ENCODE measurements around the gene CEP290.
"Not testable (repeated sequence)": the region's sequence is repeated elsewhere in the genome, so short reads cannot be mapped to it uniquely, and the experiment has no call there.

Gene CEP290

DNA sequence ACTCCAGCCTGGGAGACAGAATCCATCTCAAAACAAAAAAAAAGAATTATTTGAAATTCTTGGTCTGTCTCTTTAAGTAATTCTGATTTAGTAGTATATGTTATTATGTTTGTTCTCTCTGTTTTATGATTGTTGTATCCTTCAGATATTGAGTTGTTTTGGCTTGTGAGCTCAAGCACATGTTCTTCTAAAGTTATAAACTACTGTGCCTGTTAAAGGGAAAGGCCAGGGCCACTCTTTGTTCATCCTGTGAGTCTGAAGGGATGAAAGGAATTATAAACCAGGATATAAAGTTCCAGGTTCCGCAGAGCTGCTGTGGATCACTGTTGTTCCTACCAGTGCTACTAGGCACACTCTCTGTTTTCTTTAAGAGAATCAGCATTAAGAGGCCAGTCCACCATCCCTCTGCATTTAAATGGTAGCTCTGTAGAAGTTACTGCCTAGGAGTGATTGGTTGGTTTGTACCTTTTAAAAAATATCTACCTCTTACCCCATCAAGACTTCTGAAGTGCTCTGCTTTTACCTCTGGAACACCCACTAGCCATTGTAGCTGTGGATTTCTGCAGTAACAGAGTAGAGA lies 14.3 kb upstream of the CEP290 start:
- Mint-ChIP-seq H3K9me3 (no peaks in the 10 kb centered on the region), H3K27me3 (no peaks in the 10 kb centered on the region), H3K4me1 (ENCODE audit: low read depth) (peaks cover 31% of the 10 kb centered on the region), H3K27ac (no peak overlapping the region), H3K4me3 (no peak overlapping the region), H3K36me3 (ENCODE audit: low read depth) (peaks cover 54% of the 10 kb centered on the region)
- no peak for DNase-seq

DNA sequence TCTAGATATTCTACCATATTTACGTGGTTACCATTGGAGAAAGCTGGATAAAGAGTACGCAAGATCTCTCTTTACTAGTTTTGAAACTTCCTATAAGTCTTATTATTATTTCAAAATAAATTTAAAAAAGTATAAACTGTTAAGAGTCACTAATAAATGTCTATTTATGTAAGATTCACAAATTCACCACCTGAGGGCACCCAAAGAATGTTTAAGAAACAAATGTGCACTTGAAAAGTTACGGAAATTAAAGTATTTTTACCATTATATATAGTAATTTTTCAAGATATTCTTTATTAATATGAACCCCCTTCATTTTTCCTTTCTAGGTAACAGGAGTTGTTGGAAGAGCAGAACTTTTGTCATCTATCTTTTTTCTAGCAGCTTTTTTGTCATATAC lies 12.1 kb upstream of the CEP290 start:
- Mint-ChIP-seq H3K4me3 (no peak overlapping the region), H3K27me3 (no peaks in the 10 kb centered on the region), H3K4me1 (ENCODE audit: low read depth) (peaks cover 43% of the 10 kb centered on the region), H3K36me3 (ENCODE audit: low read depth) (peaks cover 60% of the 10 kb centered on the region), H3K27ac (no peak overlapping the region), H3K9me3 (no peaks in the 10 kb centered on the region)
- no peak for DNase-seq

- Mint-ChIP-seq H3K27me3 (no peaks in the 10 kb centered on the region), H3K4me3 (no peak overlapping the region), H3K9me3 (no peaks in the 10 kb centered on the region), H3K4me1 (ENCODE audit: low read depth) (peaks cover 54% of the 10 kb centered on the region), H3K36me3 (ENCODE audit: low read depth) (peaks cover 43% of the 10 kb centered on the region), H3K27ac (no peak overlapping the region)
- DNase-seq, result no peak
These were observed 8.2 kb upstream of the CEP290 start for GRCh38 chr12:88150063-88150462.

DNA sequence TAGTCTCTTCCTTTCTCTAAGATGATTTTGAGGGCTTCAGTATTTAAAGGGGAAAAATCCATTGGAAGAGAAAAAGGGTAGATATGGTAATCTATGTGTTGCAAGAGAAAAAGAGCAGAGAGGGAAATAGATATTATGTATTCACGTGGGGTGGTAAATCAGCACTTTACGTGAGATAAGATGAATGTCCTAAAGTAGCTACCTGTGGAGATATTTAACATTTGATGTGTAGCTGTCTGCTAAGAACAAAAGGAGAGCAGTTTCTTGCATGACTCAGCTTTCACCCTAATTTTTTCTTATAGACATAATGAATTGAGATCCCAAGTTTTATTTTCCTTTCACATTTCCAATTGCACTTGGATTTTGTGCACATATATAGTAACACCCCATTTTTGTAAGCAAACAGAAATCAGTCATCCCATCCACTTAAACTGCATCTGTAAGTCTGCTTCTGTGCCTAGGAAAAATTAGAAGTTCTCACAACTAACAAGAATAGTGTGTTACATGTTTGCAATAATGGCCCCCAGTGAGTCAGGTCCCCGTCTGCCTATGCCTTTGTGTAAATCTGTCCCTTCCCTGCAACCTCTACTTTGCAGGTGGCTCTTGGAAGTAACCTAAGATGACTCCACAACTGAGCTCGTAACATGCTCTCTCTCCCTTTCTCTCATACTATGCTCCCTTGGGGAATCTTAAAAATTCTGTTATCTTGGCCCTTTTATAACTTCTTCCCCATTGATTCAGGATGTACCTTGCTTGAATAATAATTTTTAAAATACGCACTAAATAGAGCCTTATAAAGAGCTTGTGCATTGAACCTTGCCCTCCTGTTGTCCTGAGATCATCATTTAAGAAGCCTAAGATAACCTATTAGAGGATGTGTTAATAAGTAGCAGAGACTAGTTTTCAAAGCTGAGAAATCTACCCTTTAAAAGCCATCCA lies 3.9 kb upstream of the CEP290 start:
- H3K4me1 Mint-ChIP-seq (ENCODE audit: low read depth), result peaks cover 60% of the 10 kb centered on the region
- no peaks in the 10 kb centered on the region for H3K9me3 Mint-ChIP-seq
- no peaks in the 10 kb centered on the region for H3K27me3 Mint-ChIP-seq
- no peak for DNase-seq
- peaks cover 55% of the 10 kb centered on the region for H3K36me3 Mint-ChIP-seq (ENCODE audit: low read depth)
- no peak overlapping the region for H3K27ac Mint-ChIP-seq
- no peak overlapping the region for H3K4me3 Mint-ChIP-seq

- DNase-seq, result no peak
- Mint-ChIP-seq H3K9me3 (no peaks in the 10 kb centered on the region), H3K27ac (no peak overlapping the region), H3K4me3 (peak overlapping the region; percentile 97), H3K36me3 (ENCODE audit: low read depth) (peaks cover 52% of the 10 kb centered on the region), H3K4me1 (ENCODE audit: low read depth) (peaks cover 56% of the 10 kb centered on the region), H3K27me3 (no peaks in the 10 kb centered on the region)
These were observed 2.9 kb upstream of the CEP290 start for GRCh38 chr12:88144546-88145468.

GRCh38 chr12:88144037-88144436 lies 2.1 kb upstream of the CEP290 start:
- Mint-ChIP-seq H3K4me3 (peak overlapping the region; percentile 97), H3K4me1 (ENCODE audit: low read depth) (peaks cover 55% of the 10 kb centered on the region), H3K27ac (no peak overlapping the region), H3K27me3 (no peaks in the 10 kb centered on the region), H3K36me3 (ENCODE audit: low read depth) (peaks cover 53% of the 10 kb centered on the region), H3K9me3 (no peaks in the 10 kb centered on the region)
- no peak for DNase-seq

DNA sequence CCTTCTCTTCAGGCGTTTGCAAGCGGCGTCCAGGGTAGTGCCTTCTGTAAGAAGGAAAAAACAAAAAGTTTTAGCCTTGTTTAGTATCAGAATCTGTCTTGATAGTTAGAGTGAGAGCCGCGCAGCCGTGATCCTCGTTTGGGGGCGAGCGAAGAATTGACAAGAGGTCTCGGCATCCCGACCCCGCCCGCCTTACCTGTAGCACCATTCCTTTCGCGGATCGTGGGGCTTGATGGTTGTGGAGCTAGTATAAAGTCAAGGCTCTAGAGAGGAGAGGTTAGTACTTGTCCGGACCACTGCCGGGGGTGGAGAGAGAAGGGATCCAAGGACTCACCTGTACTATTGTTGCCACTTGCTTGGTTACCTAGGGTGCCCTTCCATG lies 713 bp upstream of the CEP290 start:
- no peaks in the 10 kb centered on the region for H3K9me3 Mint-ChIP-seq
- H3K27ac Mint-ChIP-seq, result peak overlapping the region; percentile 97
- peaks cover 57% of the 10 kb centered on the region for H3K36me3 Mint-ChIP-seq (ENCODE audit: low read depth)
- H3K27me3 Mint-ChIP-seq, result no peaks in the 10 kb centered on the region
- DNase-seq, result no peak
- peaks cover 54% of the 10 kb centered on the region for H3K4me1 Mint-ChIP-seq (ENCODE audit: low read depth)
- H3K4me3 Mint-ChIP-seq, result peak overlapping the region; percentile 97

DNA sequence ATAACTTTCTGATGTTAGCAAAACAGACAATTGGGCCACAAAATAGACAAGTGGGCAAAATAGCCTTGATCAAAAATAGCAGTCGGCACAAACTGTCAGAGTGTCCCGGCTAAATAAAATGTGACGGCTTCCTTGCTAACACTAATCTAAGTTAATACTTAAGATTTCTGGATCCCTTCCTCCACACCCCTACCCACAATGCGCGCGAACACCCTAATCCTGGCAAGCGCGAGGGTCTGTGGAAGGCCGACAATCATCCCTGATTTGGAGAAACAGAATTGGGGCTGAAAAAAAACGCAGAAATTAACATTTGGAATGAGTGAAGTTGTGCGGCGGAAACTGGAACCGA lies 489 bp downstream of the CEP290 start:
- H3K4me1 Mint-ChIP-seq (ENCODE audit: low read depth), result peaks cover 55% of the 10 kb centered on the region
- H3K27ac Mint-ChIP-seq, result peak overlapping the region; percentile 97
- DNase-seq, result no peak
- H3K27me3 Mint-ChIP-seq, result no peaks in the 10 kb centered on the region
- peaks cover 68% of the 10 kb centered on the region for H3K36me3 Mint-ChIP-seq (ENCODE audit: low read depth)
- H3K4me3 Mint-ChIP-seq, result peak overlapping the region; percentile 97
- H3K9me3 Mint-ChIP-seq, result no peaks in the 10 kb centered on the region

DNA sequence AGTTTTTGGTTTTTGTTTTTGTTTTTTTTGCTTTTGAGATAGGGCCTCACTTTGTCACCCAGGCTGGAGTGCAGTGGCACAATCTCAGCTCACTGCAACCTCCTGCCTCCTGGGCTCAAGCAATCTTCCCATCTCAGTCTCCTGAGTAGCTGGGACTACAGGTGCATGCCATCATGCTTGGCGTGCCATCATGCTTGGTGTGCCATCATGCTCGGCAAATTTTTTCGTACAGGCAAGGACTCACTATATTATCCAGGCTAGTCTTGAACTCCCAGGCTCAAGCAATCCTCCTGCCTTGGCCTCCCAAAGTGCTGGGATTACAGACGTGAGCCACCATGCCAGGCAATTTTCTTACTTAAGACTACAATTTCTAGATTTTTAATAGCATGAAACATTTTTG lies 2.2 kb downstream of the CEP290 start:
- not testable (repeated sequence) for DNase-seq, H3K27ac Mint-ChIP-seq, H3K9me3 Mint-ChIP-seq, H3K27me3 Mint-ChIP-seq, H3K4me3 Mint-ChIP-seq
- H3K36me3 Mint-ChIP-seq (ENCODE audit: low read depth), result peaks cover 70% of the 10 kb centered on the region
- H3K4me1 Mint-ChIP-seq (ENCODE audit: low read depth), result peaks cover 40% of the 10 kb centered on the region

GRCh38 chr12:88133181-88133580 lies 8.7 kb downstream of the CEP290 start:
- DNase-seq; H3K4me3 Mint-ChIP-seq; H3K27me3 Mint-ChIP-seq; H3K9me3 Mint-ChIP-seq; H3K4me1 Mint-ChIP-seq (ENCODE audit: low read depth): not testable (repeated sequence)
- Mint-ChIP-seq H3K36me3 (ENCODE audit: low read depth) (peaks cover 73% of the 10 kb centered on the region), H3K27ac (peak overlapping the region; percentile 35)

DNA sequence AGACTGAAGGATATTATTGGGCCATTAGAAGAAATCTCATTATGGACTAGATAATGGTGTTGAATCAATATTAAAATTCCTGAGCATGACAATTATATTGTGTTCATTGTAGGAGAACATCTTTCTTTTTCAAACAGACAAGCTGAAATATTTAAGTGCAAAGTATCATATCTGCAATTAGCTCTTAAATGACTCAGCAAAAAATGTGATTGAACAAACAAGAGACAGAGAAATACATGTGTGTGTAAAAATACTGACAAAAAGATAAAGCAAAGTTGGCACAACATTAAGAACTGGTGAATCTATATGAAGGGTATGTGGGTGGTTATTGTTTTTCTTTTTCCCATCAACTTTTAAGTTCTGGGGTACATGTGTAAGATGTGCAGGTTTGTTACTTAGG lies 9.5 kb downstream of the CEP290 start:
- DNase-seq, result no peak
- H3K4me3 Mint-ChIP-seq, result no peak overlapping the region
- peaks cover 70% of the 10 kb centered on the region for H3K36me3 Mint-ChIP-seq (ENCODE audit: low read depth)
- no peaks in the 10 kb centered on the region for H3K27me3 Mint-ChIP-seq
- peaks cover 1% of the 10 kb centered on the region for H3K4me1 Mint-ChIP-seq (ENCODE audit: low read depth)
- peak overlapping the region; percentile 35 for H3K27ac Mint-ChIP-seq
- no peaks in the 10 kb centered on the region for H3K9me3 Mint-ChIP-seq

GRCh38 chr12:88127855-88128254 lies 14.0 kb downstream of the CEP290 start:
- Mint-ChIP-seq H3K9me3 (no peaks in the 10 kb centered on the region), H3K4me3 (no peak overlapping the region), H3K4me1 (ENCODE audit: low read depth) (no peaks in the 10 kb centered on the region), H3K27me3 (no peaks in the 10 kb centered on the region), H3K27ac (no peak overlapping the region), H3K36me3 (ENCODE audit: low read depth) (peaks cover 48% of the 10 kb centered on the region)
- no peak for DNase-seq

DNA sequence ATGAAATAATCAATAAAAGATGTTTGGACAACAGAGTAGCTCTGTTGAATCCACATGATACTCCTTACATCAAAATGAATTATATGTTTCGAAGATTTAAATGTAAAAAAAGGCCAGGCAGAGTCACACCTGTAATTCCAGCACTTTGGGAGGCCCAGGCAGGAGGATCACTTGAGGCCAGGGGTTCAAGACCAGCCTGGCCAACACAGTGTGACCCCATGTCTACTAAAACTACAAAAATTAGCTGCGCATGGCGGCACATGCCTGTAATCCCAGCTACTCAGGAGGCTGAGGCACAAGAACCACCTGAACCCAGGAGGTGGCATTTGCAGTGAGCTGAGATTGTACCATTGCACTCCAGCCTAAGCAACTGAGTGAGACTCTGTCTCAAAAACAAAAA lies 14.8 kb downstream of the CEP290 start:
- Mint-ChIP-seq H3K27ac (no peak overlapping the region), H3K27me3 (no peaks in the 10 kb centered on the region), H3K4me1 (ENCODE audit: low read depth) (no peaks in the 10 kb centered on the region), H3K36me3 (ENCODE audit: low read depth) (peaks cover 40% of the 10 kb centered on the region), H3K9me3 (no peaks in the 10 kb centered on the region), H3K4me3 (no peak overlapping the region)
- DNase-seq, result no peak

DNA sequence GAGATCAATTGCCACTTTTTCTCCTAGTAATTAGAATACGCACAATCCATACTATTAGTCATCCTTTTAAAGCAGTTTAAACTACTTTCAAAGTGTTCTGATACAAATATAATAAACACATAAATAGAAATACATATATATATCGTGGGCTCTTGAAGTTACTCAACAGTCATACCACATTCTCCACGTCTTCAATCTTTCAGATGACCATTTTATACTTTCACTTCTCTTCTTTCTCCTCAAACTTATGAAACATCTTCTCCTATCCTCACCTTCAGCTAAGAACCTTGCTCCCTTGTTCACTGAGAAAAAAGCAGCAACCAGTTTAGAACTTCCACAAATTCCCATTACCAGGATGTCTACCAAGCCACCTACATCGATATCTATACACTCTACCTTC lies 19.2 kb downstream of the CEP290 start:
- Mint-ChIP-seq H3K9me3 (no peaks in the 10 kb centered on the region), H3K27ac (no peak overlapping the region), H3K27me3 (no peaks in the 10 kb centered on the region), H3K4me1 (ENCODE audit: low read depth) (no peaks in the 10 kb centered on the region), H3K36me3 (ENCODE audit: low read depth) (peaks cover 39% of the 10 kb centered on the region), H3K4me3 (no peak overlapping the region)
- DNase-seq, result no peak
